GM21576 (cell line): ENCODE measurements around the gene WDFY3.

ENCODE experiments used
- ATAC-seq: cut with Tn5 transposase; IDR thresholded peaks from one replicate; pipeline ENCODE4 v1.9.1; 2021; ENCODE audit warnings: mild to moderate bottlenecking, moderate library complexity; ENCODE audit not compliant: unreplicated experiment

WDFY3 gene

GRCh38 chr4:84638092-84638491 is 328.4 kb downstream of the WDFY3 start:
- no peak for ATAC-seq

DNA sequence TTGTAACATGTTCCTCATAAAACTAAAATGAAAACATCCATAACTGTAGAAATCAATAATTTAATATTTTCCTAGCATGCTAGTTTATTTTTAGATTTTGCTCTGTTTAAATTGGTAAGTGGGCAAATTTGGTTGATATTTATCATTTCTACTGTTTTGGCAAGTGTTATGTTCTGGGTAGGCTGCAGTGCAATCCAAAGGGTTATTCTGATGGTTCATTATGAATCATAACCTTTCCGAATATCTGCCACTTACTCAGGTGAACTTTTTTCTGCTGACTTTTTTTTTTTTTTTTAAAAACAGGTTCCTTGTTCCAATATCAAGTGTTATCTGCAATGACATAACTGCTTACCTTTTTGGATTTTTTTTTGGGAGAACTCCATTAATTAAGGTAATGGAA is 331.5 kb downstream of the WDFY3 start:
- ATAC-seq = no peak

- no peak for ATAC-seq
These were observed 334.4 kb downstream of the WDFY3 start for GRCh38 chr4:84632092-84632491.

GRCh38 chr4:84631573-84631972 is 334.9 kb downstream of the WDFY3 start:
- no peak for ATAC-seq

DNA sequence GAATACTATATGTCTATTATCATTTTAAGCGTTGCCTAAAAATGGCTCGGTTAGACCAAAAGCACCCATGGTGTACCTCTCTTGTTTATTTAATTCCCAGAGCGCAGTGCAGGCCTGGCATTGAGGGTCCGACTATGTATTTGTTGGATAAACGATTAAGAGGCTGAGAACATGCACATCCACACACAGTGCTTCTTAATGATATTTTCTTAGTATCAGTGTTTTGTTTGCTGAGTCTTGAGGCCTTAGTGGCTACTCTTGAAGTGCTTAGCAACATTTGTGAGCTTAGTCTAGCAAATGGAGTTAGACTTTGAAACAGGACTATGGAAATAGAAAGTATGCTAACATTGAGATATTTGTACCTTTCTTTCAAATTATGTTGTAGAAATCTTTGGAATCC is 339.8 kb downstream of the WDFY3 start:
- ATAC-seq = no peak

DNA sequence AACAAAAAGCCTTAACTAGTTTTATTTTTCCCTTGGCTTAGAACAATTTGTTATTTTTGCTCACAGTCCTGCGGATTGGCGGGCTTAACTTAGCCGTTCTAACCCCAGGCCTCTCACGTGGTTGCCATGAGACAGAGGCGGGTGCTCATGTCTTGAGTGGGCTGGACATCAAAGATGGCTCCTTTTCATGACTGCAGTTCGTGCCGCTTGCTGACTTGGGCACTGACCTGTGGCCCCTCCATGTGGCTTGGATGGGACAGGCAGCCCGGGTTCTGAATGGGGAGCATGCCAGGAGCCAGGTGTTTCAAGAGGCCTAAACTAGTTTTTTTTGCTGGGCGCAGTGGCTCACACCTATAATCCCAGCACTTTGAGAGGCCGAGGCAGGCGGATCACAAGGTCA is 342.8 kb downstream of the WDFY3 start:
- no peak for ATAC-seq

GRCh38 chr4:84622959-84623358 is 343.5 kb downstream of the WDFY3 start:
- no peak for ATAC-seq
